CD8-positive, alpha-beta memory T cell (primary cell): Measurements from ENCODE around the gene MUC20. TPM values are rescaled to one million over a fixed set of nuclear protein-coding genes. Genes with fewer than 3 reads are reported as not detected.
"Not testable (repeated sequence)": the region's sequence is repeated elsewhere in the genome, so short reads cannot be mapped to it uniquely, and the experiment has no call there.

Experiments
- CTCF ChIA-PET: fragments of 350-600 bp; sonication (Branson Sonifier 250); formaldehyde crosslinking; loops from one replicate; lab custom pipeline; 2021; ENCODE audit warnings: antibody characterized with exemption; lab: Charles Lee
- POLR2A ChIA-PET: fragments of 350-600 bp; sonication (Branson Sonifier 250); formaldehyde crosslinking; loops from one replicate; lab custom pipeline; 2021; ENCODE audit warnings: antibody characterized with exemption; lab: Charles Lee
- DNase-seq, 5 donors: peaks; one replicate each; pipeline versions ENCODE4 v3.0.0 to v3.0.0-alpha.2; 2020 to 2022; ENCODE audit warnings: mixed read lengths in 1 of 5
- H3K27ac ChIP-seq: one replicate; pipeline ENCODE4 v1.7.0; 2013; ENCODE audit warnings: low read depth, mild to moderate bottlenecking, low read length, moderate library complexity
- H3K27me3 ChIP-seq: 2 replicates; pipeline ENCODE4 v1.7.0; 2013; ENCODE audit warnings: low read length, mild to moderate bottlenecking; ENCODE audit not compliant: insufficient read depth, poor library complexity, severe bottlenecking
- H3K36me3 ChIP-seq: 2 replicates; pipeline ENCODE4 v1.7.0; 2013; ENCODE audit warnings: mild to moderate bottlenecking, low read length, moderate library complexity; ENCODE audit not compliant: insufficient read depth
- H3K4me1 ChIP-seq: 2 replicates; pipeline ENCODE4 v1.7.0; 2013; ENCODE audit warnings: mild to moderate bottlenecking, low read length, moderate library complexity; ENCODE audit not compliant: insufficient read depth
- H3K4me3 ChIP-seq: 2 replicates; pipeline ENCODE4 v1.7.0; 2013; ENCODE audit warnings: mild to moderate bottlenecking, low read length
- H3K9me3 ChIP-seq: 2 replicates; pipeline ENCODE4 v1.7.0; 2013; ENCODE audit warnings: mild to moderate bottlenecking, low read length
- H3K27ac Mint-ChIP-seq, 8 donors: one replicate each; pipeline ENCODE4 v1.8.0; 2020 to 2021; ENCODE audit warnings: mixed read lengths in 8 of 8, mild to moderate bottlenecking in 6 of 8, inconsistent platforms in 3 of 8, moderate library complexity in 3 of 8
- H3K27me3 Mint-ChIP-seq, 2 donors: one replicate each; pipeline ENCODE4 v1.8.0; 2020 to 2021; ENCODE audit warnings: mixed read lengths in 2 of 2, mild to moderate bottlenecking in 1 of 2, moderate library complexity in 1 of 2
- H3K36me3 Mint-ChIP-seq, 3 donors: one replicate each; pipeline ENCODE4 v1.8.0; 2020 to 2021; ENCODE audit warnings: mixed read lengths in 3 of 3, inconsistent platforms in 1 of 3, mild to moderate bottlenecking in 1 of 3
- H3K4me1 Mint-ChIP-seq, 3 donors: one replicate each; pipeline ENCODE4 v1.8.0; 2020 to 2021; ENCODE audit warnings: mixed read lengths in 3 of 3, inconsistent platforms in 1 of 3, mild to moderate bottlenecking in 1 of 3
- H3K4me3 Mint-ChIP-seq, 7 donors: one replicate each; pipeline ENCODE4 v1.8.0; 2020 to 2021; ENCODE audit warnings: mixed read lengths in 7 of 7, mild to moderate bottlenecking in 6 of 7, moderate library complexity in 4 of 7, inconsistent platforms in 2 of 7
- H3K9me3 Mint-ChIP-seq, 5 donors: one replicate each; pipeline ENCODE4 v1.8.0; 2020 to 2022; ENCODE audit warnings: mixed read lengths in 5 of 5, mild to moderate bottlenecking in 3 of 5, moderate library complexity in 2 of 5, inconsistent platforms in 1 of 5
- polyA plus RNA-seq: library from polyadenylated mRNA; unstranded; fragments of 300-500 nt; fragmentation: Illumina TruSeq; gene quantifications from one replicate; pipeline ENCODE4 v1.2.3, GENCODE V29; 2021
- total RNA-seq, 2 experiments: library from RNA; stranded (reverse); gene quantifications; one replicate each; pipeline ENCODE4 v1.2.3, GENCODE V29; 2021

Gene MUC20
- total and polyA plus RNA-seq, 3 experiments from 2014 or later: 0.95 to 0.96 TPM; not detected in 1

GRCh38 chr3:195704433-195704999 is 16.3 kb upstream of the MUC20 start:
- H3K4me1 Mint-ChIP-seq: peaks cover 0 to 4% (median 0%) of the 10 kb centered on the region in 3 donors
- POLR2A ChIA-PET: no interaction called here

GRCh38 chr3:195705081-195705991 is 15.4 kb upstream of the MUC20 start:
- ChIA-PET CTCF (no interaction called here), POLR2A (no interaction called here)
- Histone ChIP-seq H3K4me1 (no peaks in the 10 kb centered on the region), H3K4me3 (no peak overlapping the region), H3K36me3 (peaks cover 16% of the 10 kb centered on the region), H3K9me3 (no peaks in the 10 kb centered on the region), H3K27me3 (no peaks in the 10 kb centered on the region), H3K27ac (no peak overlapping the region)
- Mint-ChIP-seq H3K36me3 (peaks cover 12 to 21% (median 16%) of the 10 kb centered on the region in 3 donors), H3K4me3 (no peak overlapping the region), H3K27me3 (no peaks in the 10 kb centered on the region), H3K4me1 (peaks cover 0 to 2% (median 0%) of the 10 kb centered on the region in 3 donors), H3K9me3 (no peaks in the 10 kb centered on the region), H3K27ac (peak overlapping the region in 2 of 8 donors; percentile 49)
- peak in 1 of 5 donors; percentile 36 for DNase-seq

More at GRCh38 chr3:195704433-195704999, 16.3 kb upstream of the MUC20 start:
- no peaks in the 10 kb centered on the region for H3K27me3 ChIP-seq
- H3K36me3 ChIP-seq: peaks cover 12% of the 10 kb centered on the region
- H3K27ac ChIP-seq: no peak overlapping the region
- H3K27me3 Mint-ChIP-seq: no peaks in the 10 kb centered on the region
- H3K9me3 Mint-ChIP-seq: no peaks in the 10 kb centered on the region
- H3K4me3 Mint-ChIP-seq: no peak overlapping the region
- DNase-seq: peak in 1 of 5 donors; percentile 18
- no peaks in the 10 kb centered on the region for H3K9me3 ChIP-seq
- CTCF ChIA-PET: interaction anchor here (0.6 kb wide), 1 partner anchor 211 kb away, joined by 3 read pairs; no protein-coding TSS in a partner anchor
- peaks cover 5 to 12% (median 9%) of the 10 kb centered on the region in 3 donors for H3K36me3 Mint-ChIP-seq
- no peak overlapping the region for H3K4me3 ChIP-seq
- no peak overlapping the region for H3K27ac Mint-ChIP-seq
- no peaks in the 10 kb centered on the region for H3K4me1 ChIP-seq

GRCh38 chr3:195708061-195708460 is 12.7 kb upstream of the MUC20 start:
- H3K4me1 ChIP-seq: no peaks in the 10 kb centered on the region
- H3K36me3 Mint-ChIP-seq: peaks cover 15 to 31% (median 21%) of the 10 kb centered on the region in 3 donors
- H3K9me3 ChIP-seq: no peaks in the 10 kb centered on the region
- no peaks in the 10 kb centered on the region for H3K27me3 Mint-ChIP-seq
- H3K27ac Mint-ChIP-seq: peak overlapping the region in 1 of 8 donors; percentile 45
- H3K4me3 ChIP-seq: no peak overlapping the region
- ChIA-PET POLR2A (interaction anchor here (0.5 kb wide), 1 partner anchor 440 kb away, joined by 3 read pairs; no protein-coding TSS in a partner anchor), CTCF (no interaction called here)
- no peak overlapping the region for H3K4me3 Mint-ChIP-seq
- no peak overlapping the region for H3K27ac ChIP-seq
- H3K36me3 ChIP-seq: peaks cover 16% of the 10 kb centered on the region
- no peaks in the 10 kb centered on the region for H3K9me3 Mint-ChIP-seq
- H3K4me1 Mint-ChIP-seq: peaks cover 0 to 2% (median 0%) of the 10 kb centered on the region in 3 donors
- no peaks in the 10 kb centered on the region for H3K27me3 ChIP-seq
- peak in 1 of 5 donors; percentile 26 for DNase-seq

- H3K4me3 ChIP-seq: no peak overlapping the region
- H3K27ac ChIP-seq: no peak overlapping the region
- ChIA-PET POLR2A (interaction anchor here (0.5 kb wide), 1 partner anchor 441 kb away, joined by 3 read pairs; no protein-coding TSS in a partner anchor), CTCF (interaction anchor here (1.3 kb wide), 1 partner anchor 12 kb away, joined by 3 read pairs; no protein-coding TSS in a partner anchor)
- Mint-ChIP-seq H3K27ac (peak overlapping the region in 1 of 8 donors; percentile 66), H3K9me3 (no peaks in the 10 kb centered on the region), H3K4me1 (peaks cover 0 to 2% (median 0%) of the 10 kb centered on the region in 3 donors), H3K27me3 (no peaks in the 10 kb centered on the region), H3K36me3 (peaks cover 15 to 31% (median 21%) of the 10 kb centered on the region in 3 donors), H3K4me3 (no peak overlapping the region)
- H3K27me3 ChIP-seq: no peaks in the 10 kb centered on the region
- H3K36me3 ChIP-seq: peaks cover 16% of the 10 kb centered on the region
- H3K9me3 ChIP-seq: no peaks in the 10 kb centered on the region
- DNase-seq: no peak
- no peaks in the 10 kb centered on the region for H3K4me1 ChIP-seq
Measured at GRCh38 chr3:195708626-195709481, 11.9 kb upstream of the MUC20 start.

- no peaks in the 10 kb centered on the region for H3K4me1 ChIP-seq
- H3K27ac ChIP-seq: no peak overlapping the region
- Mint-ChIP-seq H3K4me1 (peaks cover 0 to 2% (median 0%) of the 10 kb centered on the region in 3 donors), H3K27me3 (no peaks in the 10 kb centered on the region), H3K36me3 (peaks cover 19 to 36% (median 26%) of the 10 kb centered on the region in 3 donors), H3K27ac (no peak overlapping the region), H3K9me3 (no peaks in the 10 kb centered on the region), H3K4me3 (no peak overlapping the region)
- no peaks in the 10 kb centered on the region for H3K27me3 ChIP-seq
- no peak overlapping the region for H3K4me3 ChIP-seq
- ChIA-PET CTCF (interaction anchor here (1.3 kb wide), 1 partner anchor 13 kb away, joined by 3 read pairs; no protein-coding TSS in a partner anchor), POLR2A (no interaction called here)
- peaks cover 16% of the 10 kb centered on the region for H3K36me3 ChIP-seq
- H3K9me3 ChIP-seq: no peaks in the 10 kb centered on the region
- DNase-seq: no peak
Measured at GRCh38 chr3:195709676-195710085, 11.1 kb upstream of the MUC20 start.

- H3K27ac Mint-ChIP-seq: peak overlapping the region in 1 of 8 donors; percentile 50
Measured at GRCh38 chr3:195710126-195710905, 10.5 kb upstream of the MUC20 start.

More at GRCh38 chr3:195710126-195710905, 10.5 kb upstream of the MUC20 start:
- H3K4me3 Mint-ChIP-seq, H3K4me1 ChIP-seq, H3K27ac ChIP-seq, H3K4me1 Mint-ChIP-seq, POLR2A ChIA-PET, H3K4me3 ChIP-seq, H3K27me3 ChIP-seq, H3K27me3 Mint-ChIP-seq, H3K9me3 ChIP-seq, DNase-seq, H3K9me3 Mint-ChIP-seq: not testable (repeated sequence)
- peaks cover 16% of the 10 kb centered on the region for H3K36me3 ChIP-seq
- CTCF ChIA-PET: interaction anchor here (1.3 kb wide), 1 partner anchor 14 kb away, joined by 3 read pairs; no protein-coding TSS in a partner anchor
- H3K36me3 Mint-ChIP-seq: peaks cover 24 to 43% (median 32%) of the 10 kb centered on the region in 3 donors
